ENCODE measurements around the gene GGCT.

DNA sequence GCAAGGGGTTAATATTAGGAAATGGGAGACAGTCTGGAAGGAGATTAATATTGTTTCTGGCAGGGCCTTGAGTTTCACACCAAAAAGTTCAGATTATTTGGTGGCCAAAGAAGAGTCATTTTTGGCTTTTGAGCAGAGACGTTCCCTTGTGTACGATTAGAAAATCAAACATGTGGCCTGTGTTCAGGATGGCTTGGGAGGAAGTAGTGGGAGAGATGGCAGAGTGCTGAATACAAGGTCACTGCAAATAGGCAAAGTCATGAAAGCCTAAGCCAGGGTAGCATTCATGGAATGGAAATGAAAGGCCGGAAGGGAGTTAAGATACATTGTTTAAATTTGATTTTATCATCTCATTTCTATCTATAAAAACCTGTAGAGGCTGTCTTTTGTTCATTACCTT is 9.5 kb upstream of the GGCT start:
- TF ChIP-seq, protein P1, sequence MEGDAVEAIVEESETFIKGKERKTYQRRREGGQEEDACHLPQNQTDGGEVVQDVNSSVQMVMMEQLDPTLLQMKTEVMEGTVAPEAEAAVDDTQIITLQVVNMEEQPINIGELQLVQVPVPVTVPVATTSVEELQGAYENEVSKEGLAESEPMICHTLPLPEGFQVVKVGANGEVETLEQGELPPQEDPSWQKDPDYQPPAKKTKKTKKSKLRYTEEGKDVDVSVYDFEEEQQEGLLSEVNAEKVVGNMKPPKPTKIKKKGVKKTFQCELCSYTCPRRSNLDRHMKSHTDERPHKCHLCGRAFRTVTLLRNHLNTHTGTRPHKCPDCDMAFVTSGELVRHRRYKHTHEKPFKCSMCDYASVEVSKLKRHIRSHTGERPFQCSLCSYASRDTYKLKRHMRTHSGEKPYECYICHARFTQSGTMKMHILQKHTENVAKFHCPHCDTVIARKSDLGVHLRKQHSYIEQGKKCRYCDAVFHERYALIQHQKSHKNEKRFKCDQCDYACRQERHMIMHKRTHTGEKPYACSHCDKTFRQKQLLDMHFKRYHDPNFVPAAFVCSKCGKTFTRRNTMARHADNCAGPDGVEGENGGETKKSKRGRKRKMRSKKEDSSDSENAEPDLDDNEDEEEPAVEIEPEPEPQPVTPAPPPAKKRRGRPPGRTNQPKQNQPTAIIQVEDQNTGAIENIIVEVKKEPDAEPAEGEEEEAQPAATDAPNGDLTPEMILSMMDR (IDR thresholded peaks at IDR 0.05), result no peak
- no peak for TF ChIP-seq ZFX (IDR thresholded peaks at IDR 0.05; ENCODE audit: borderline replicate concordance)
